ENCODE measurements around the gene GARIN5B. TPM values are rescaled to one million over a fixed set of nuclear protein-coding genes. Genes with fewer than 3 reads are reported as not detected.

GARIN5B gene
- polyA plus RNA-seq, 3 donors: 0.12 to 0.24 (median 0.13) TPM

- no peak for DNase-seq (ENCODE audit: extremely low read depth in 1 of 11, low read depth in 9 of 11, low spot score in 4 of 11)
Measured at GRCh38 chr19:55311397-55311796, 51.7 kb downstream of the GARIN5B start.

GRCh38 chr19:55310498-55310897 is 52.6 kb downstream of the GARIN5B start:
- no peak for DNase-seq (ENCODE audit: extremely low read depth in 1 of 11, low read depth in 9 of 11, low spot score in 4 of 11)

- DNase-seq (ENCODE audit: extremely low read depth in 1 of 11, low read depth in 9 of 11, low spot score in 4 of 11): no peak
Measured at GRCh38 chr19:55309448-55309847, 53.6 kb downstream of the GARIN5B start.

- no peak for DNase-seq (ENCODE audit: extremely low read depth in 1 of 11, low read depth in 9 of 11, low spot score in 4 of 11)
Measured at GRCh38 chr19:55308281-55308680, 54.8 kb downstream of the GARIN5B start.

GRCh38 chr19:55306712-55307111 is 56.3 kb downstream of the GARIN5B start:
- DNase-seq (ENCODE audit: extremely low read depth in 1 of 11, low read depth in 9 of 11, low spot score in 4 of 11): no peak

- DNase-seq (ENCODE audit: extremely low read depth in 1 of 11, low read depth in 9 of 11, low spot score in 4 of 11): no peak
Measured at GRCh38 chr19:55305983-55306562, 57.0 kb downstream of the GARIN5B start.

- no peak for DNase-seq (ENCODE audit: extremely low read depth in 1 of 11, low read depth in 9 of 11, low spot score in 4 of 11)
Measured at GRCh38 chr19:55305491-55305890, 57.6 kb downstream of the GARIN5B start.

GRCh38 chr19:55304980-55305379 is 58.1 kb downstream of the GARIN5B start:
- DNase-seq (ENCODE audit: extremely low read depth in 1 of 11, low read depth in 9 of 11, low spot score in 4 of 11): no peak

Other genes starting within 250 kb of the GARIN5B start
- 100 to 1,000 TPM in 1 of 3 donors, 10 to 100 TPM in 2; 66.4 to 116 (median 95.8) TPM for gene PPP1R12C, start 245.6 kb downstream of the GARIN5B start, polyA plus RNA-seq (ENCODE audit: insufficient read length in 3 of 3)
- 1 to 10 TPM; 2.7 to 7.0 (median 4.5) TPM for gene TNNT1, start 214.1 kb downstream of the GARIN5B start, polyA plus RNA-seq (ENCODE audit: insufficient read length in 3 of 3)
- gene TNNI3, start 205.5 kb downstream of the GARIN5B start, polyA plus RNA-seq (ENCODE audit: insufficient read length in 3 of 3): 1 to 10 TPM; 3.4 to 3.7 (median 3.5) TPM
- 1 to 10 TPM; 6.6 to 9.9 (median 8.1) TPM for gene DNAAF3, start 196.6 kb downstream of the GARIN5B start, polyA plus RNA-seq (ENCODE audit: insufficient read length in 3 of 3)
- under 1 TPM; 0.11 to 0.47 (median 0.44) TPM for gene SYT5, start 183.0 kb downstream of the GARIN5B start, polyA plus RNA-seq (ENCODE audit: insufficient read length in 3 of 3)
- under 1 TPM; 0.09 to 0.16 (median 0.12) TPM for gene PTPRH, start 153.8 kb downstream of the GARIN5B start, polyA plus RNA-seq (ENCODE audit: insufficient read length in 3 of 3)
- 1 to 10 TPM; 2.6 to 7.1 (median 4.2) TPM for gene TMEM86B, start 134.5 kb downstream of the GARIN5B start, polyA plus RNA-seq (ENCODE audit: insufficient read length in 3 of 3)
- gene PPP6R1, start 104.2 kb downstream of the GARIN5B start, polyA plus RNA-seq (ENCODE audit: insufficient read length in 3 of 3): 10 to 100 TPM; 39.3 to 52.1 (median 48.9) TPM
- 10 to 100 TPM; 23.2 to 41.2 (median 39.2) TPM for gene HSPBP1, start 83.2 kb downstream of the GARIN5B start, polyA plus RNA-seq (ENCODE audit: insufficient read length in 3 of 3)
- 10 to 100 TPM; 12.7 to 16.2 (median 14.6) TPM for gene BRSK1, start 79.3 kb downstream of the GARIN5B start, polyA plus RNA-seq (ENCODE audit: insufficient read length in 3 of 3)
- 1 to 10 TPM in 1 of 3 donors, under 1 TPM in 2; 0.72 to 2.1 (median 0.90) TPM for gene TMEM150B, start 37.9 kb downstream of the GARIN5B start, polyA plus RNA-seq (ENCODE audit: insufficient read length in 3 of 3)
- 10 to 100 TPM; 16.5 to 34.5 (median 23.4) TPM for gene KMT5C, start 23.4 kb downstream of the GARIN5B start, polyA plus RNA-seq (ENCODE audit: insufficient read length in 3 of 3)
- 1 to 10 TPM in 2 of 3 donors, under 1 TPM in 1; 0.82 to 1.9 (median 1.2) TPM for gene COX6B2, start 8.5 kb downstream of the GARIN5B start, polyA plus RNA-seq (ENCODE audit: insufficient read length in 3 of 3)
- gene IL11, start 7.2 kb upstream of the GARIN5B start, polyA plus RNA-seq (ENCODE audit: insufficient read length in 3 of 3): 1 to 10 TPM in 2 of 3 donors, under 1 TPM in 1; 0.84 to 2.8 (median 1.5) TPM
- gene TMEM190, start 13.6 kb upstream of the GARIN5B start, polyA plus RNA-seq (ENCODE audit: insufficient read length in 3 of 3): 1 to 10 TPM in 1 of 3 donors, under 1 TPM in 1, not detected in 1; 0.17 to 1.1 TPM
- gene TMEM238, start 21.0 kb upstream of the GARIN5B start, polyA plus RNA-seq (ENCODE audit: insufficient read length in 3 of 3): 1 to 10 TPM in 1 of 3 donors, under 1 TPM in 2; 0.58 to 1.3 (median 0.78) TPM
- 1,000 to 10,000 TPM in 2 of 3 donors, 100 to 1,000 TPM in 1; 762 to 1,286 (median 1,213) TPM for gene RPL28, start 22.7 kb upstream of the GARIN5B start, polyA plus RNA-seq (ENCODE audit: insufficient read length in 3 of 3)
- 10 to 100 TPM; 39.8 to 70.7 (median 42.8) TPM for gene UBE2S, start 44.5 kb upstream of the GARIN5B start, polyA plus RNA-seq (ENCODE audit: insufficient read length in 3 of 3)
- under 1 TPM; 0.09 to 0.30 (median 0.16) TPM for gene SHISA7, start 80.0 kb upstream of the GARIN5B start, polyA plus RNA-seq (ENCODE audit: insufficient read length in 3 of 3)
- gene ISOC2, start 98.4 kb upstream of the GARIN5B start, polyA plus RNA-seq (ENCODE audit: insufficient read length in 3 of 3): 10 to 100 TPM; 28.1 to 47.0 (median 45.4) TPM
- gene C19orf85, start 101.5 kb upstream of the GARIN5B start, polyA plus RNA-seq (ENCODE audit: insufficient read length in 3 of 3): not detected
- gene ZNF628, start 113.4 kb upstream of the GARIN5B start, polyA plus RNA-seq (ENCODE audit: insufficient read length in 3 of 3): 1 to 10 TPM; 2.1 to 6.6 (median 4.8) TPM
- gene NAT14, start 121.9 kb upstream of the GARIN5B start, polyA plus RNA-seq (ENCODE audit: insufficient read length in 3 of 3): 10 to 100 TPM; 43.2 to 55.9 (median 52.6) TPM
- gene SSC5D, start 125.2 kb upstream of the GARIN5B start, polyA plus RNA-seq (ENCODE audit: insufficient read length in 3 of 3): 1 to 10 TPM; 1.5 to 2.5 (median 1.6) TPM
- 1 to 10 TPM in 2 of 3 donors, under 1 TPM in 1; 0.97 to 1.8 (median 1.4) TPM for gene SBK2, start 173.9 kb upstream of the GARIN5B start, polyA plus RNA-seq (ENCODE audit: insufficient read length in 3 of 3)
- gene SBK3, start 182.3 kb upstream of the GARIN5B start, polyA plus RNA-seq (ENCODE audit: insufficient read length in 3 of 3): under 1 TPM; 0.12 to 0.28 (median 0.22) TPM
- gene ZNF579, start 217.6 kb upstream of the GARIN5B start, polyA plus RNA-seq (ENCODE audit: insufficient read length in 3 of 3): 10 to 100 TPM; 13.8 to 21.2 (median 19.5) TPM
- gene FIZ1, start 236.3 kb upstream of the GARIN5B start, polyA plus RNA-seq (ENCODE audit: insufficient read length in 3 of 3): 10 to 100 TPM; 20.1 to 24.5 (median 23.9) TPM
- gene ZNF524, start 237.0 kb upstream of the GARIN5B start, polyA plus RNA-seq (ENCODE audit: insufficient read length in 3 of 3): 10 to 100 TPM in 2 of 3 donors, 1 to 10 TPM in 1; 6.5 to 11.1 (median 11.0) TPM
- 10 to 100 TPM in 2 of 3 donors, 1 to 10 TPM in 1; 5.9 to 11.8 (median 11.1) TPM for gene ZNF865, start 242.4 kb upstream of the GARIN5B start, polyA plus RNA-seq (ENCODE audit: insufficient read length in 3 of 3)

All from renal cortex interstitium (tissue), 11 donors.